K562 (cell line): ENCODE data around the gene ADM. TPM values are rescaled to one million over a fixed set of nuclear protein-coding genes. Genes with fewer than 3 reads are reported as not detected.
A peak's percentile ranks its signal among the peaks of the same experiment; 100 is the strongest.

Experiments used
- ATAC-seq: fragments of 200-7000 bp; cut with Tn5 transposase; 3 replicates; pipeline ENCODE4 v1.9.1; 2020; ENCODE audit warnings: moderate library complexity
- BruUV-seq: library from RNA; stranded (reverse); fragments of 400-500 nt; replicated peaks from 2 replicates; lab custom pipeline; 2021; lab: Mats Ljungman, UMichigan
- CTCF ChIA-PET: fragments of 300-600 bp; formaldehyde crosslinking; extraction: SDS; loops from one replicate; lab custom pipeline; 2021; ENCODE audit warnings: low intra/inter-chr PET ratio; lab: Yijun Ruan, JAX
- POLR2A ChIA-PET: fragments of 300-600, 350-650 bp; sonication (Branson Sonifier 250); formaldehyde crosslinking; extraction: SDS; loops from one replicate; lab custom pipeline; 2021; ENCODE audit warnings: antibody characterized with exemption, inconsistent platforms; lab: Yijun Ruan, JAX
- DNase-seq, 4 experiments: peaks; one replicate each; pipeline versions ENCODE4 v3.0.0 to v3.0.0-alpha.2; 2011 to 2018; ENCODE audit warnings: low spot score in 3 of 4, mixed read lengths in 3 of 4; ENCODE audit errors: extremely low read depth in 1 of 4
- FAIRE-seq: peaks from 2 replicates; lab custom pipeline; 2011; peaks lifted over from hg19 to GRCh38; lab: Jason Lieb, UNC
- H2AFZ ChIP-seq: 2 replicates; pipeline ENCODE4 v1.6.0; 2011; ENCODE audit warnings: low read depth, low read length, control low read depth, inconsistent platforms
- H3K27ac ChIP-seq: fragments of 200-600 bp; 3 replicates; pipeline ENCODE4 v1.8.0; 2011; ENCODE audit warnings: low read depth, mild to moderate bottlenecking, control low read depth, inconsistent platforms, low read length, moderate library complexity, mixed read lengths; ENCODE audit errors: extremely low read depth
- H3K27me3 ChIP-seq, 2 experiments: fragments of 300-600 bp in 1 of 2; 2 replicates in 1 of 2; 3 replicates in 1 of 2; pipeline versions ENCODE4 v1.6.0 to v1.8.0; 2011; ENCODE audit warnings: inconsistent platforms in 2 of 2, low read length in 2 of 2, mild to moderate bottlenecking in 1 of 2, mixed read lengths in 1 of 2, moderate library complexity in 1 of 2; ENCODE audit not compliant: control insufficient read depth in 2 of 2, insufficient read depth in 2 of 2
- H3K36me3 ChIP-seq: fragments of 300-600 bp; 3 replicates; pipeline ENCODE4 v1.8.0; 2011; ENCODE audit warnings: mild to moderate bottlenecking, low read length, inconsistent platforms; ENCODE audit not compliant: control insufficient read depth, insufficient read depth
- H3K4me1 ChIP-seq, 2 experiments: fragments of 200-600 bp in 1 of 2; replicated peaks in 1 of 2; 2 replicates in 1 of 2; 3 replicates in 1 of 2; pipeline versions ENCODE4 v1.5.1 to v1.8.0; 2011; ENCODE audit warnings: inconsistent platforms in 2 of 2, low read length in 2 of 2, mild to moderate bottlenecking in 1 of 2, mixed read lengths in 1 of 2, moderate library complexity in 1 of 2; ENCODE audit not compliant: control insufficient read depth in 2 of 2, insufficient read depth in 2 of 2
- H3K4me2 ChIP-seq: 2 replicates; pipeline ENCODE4 v1.6.1; 2011; ENCODE audit warnings: low read length, control low read depth, inconsistent platforms, mixed read lengths; ENCODE audit not compliant: insufficient read depth
- H3K4me3 ChIP-seq: fragments of 200-600 bp; sonication (generic), shearing (Covaris generic); 2 replicates; pipeline ENCODE4 v1.5.1; 2016; ENCODE audit warnings: control low read depth, inconsistent platforms
- H3K79me2 ChIP-seq: fragments of 200-600 bp; 3 replicates; pipeline ENCODE4 v1.8.0; 2011; ENCODE audit warnings: low read length, inconsistent platforms; ENCODE audit not compliant: control insufficient read depth, insufficient read depth
- H3K9ac ChIP-seq, 2 experiments: 2 replicates each; pipeline versions ENCODE4 v1.6.0 to v1.6.1; 2011; ENCODE audit warnings: low read depth in 2 of 2, low read length in 2 of 2, control low read depth in 1 of 2, inconsistent platforms in 1 of 2, mild to moderate bottlenecking in 1 of 2, mixed read lengths in 1 of 2; ENCODE audit not compliant: insufficient read depth in 1 of 2
- H3K9me1 ChIP-seq: one replicate; pipeline ENCODE4 v1.6.0; 2011; ENCODE audit warnings: inconsistent platforms, mild to moderate bottlenecking, low read length, moderate library complexity; ENCODE audit not compliant: control insufficient read depth, insufficient read depth
- H3K9me3 ChIP-seq: replicated peaks from 2 replicates; pipeline ENCODE4 v1.5.1; 2011; ENCODE audit warnings: low read depth, low read length, inconsistent platforms; ENCODE audit not compliant: control insufficient read depth, insufficient read depth
- H4K20me1 ChIP-seq: replicated peaks from 2 replicates; pipeline ENCODE4 v1.6.1; 2011; ENCODE audit warnings: low read length, inconsistent platforms, mixed read lengths; ENCODE audit not compliant: control insufficient read depth, insufficient read depth
- ATF1 ChIP-seq, 2 experiments: fragments of 450-650 bp in 1 of 2; IDR thresholded peaks; 2 replicates each; pipeline ENCODE4 v1.6.1; 2016; ENCODE audit warnings: missing compliant biosample characterization in 1 of 2, missing genetic modification characterization in 1 of 2
- BACH1 ChIP-seq: fragments of 200-800 bp; sonication (Bioruptor generic); IDR thresholded peaks from 2 replicates; pipeline ENCODE4 v1.6.1; 2016; ENCODE audit warnings: missing genetic modification characterization, missing compliant biosample characterization
- GABPA ChIP-seq: fragments of 200-800 bp; sonication (Bioruptor generic); conservative IDR thresholded peaks from 2 replicates; pipeline ENCODE4 v1.6.1; 2016; ENCODE audit warnings: low read depth, missing genetic modification characterization, missing compliant biosample characterization
- PTBP1 ChIP-seq: fragments of 200-400 bp; formaldehyde crosslinking; IDR thresholded peaks from 2 replicates; pipeline ENCODE4 v1.6.1; 2017; ENCODE audit warnings: low read depth, low read length
- TOE1 ChIP-seq, 2 experiments: fragments of 450-650 bp in 1 of 2; sonication (generic) in 1 of 2; formaldehyde crosslinking in 1 of 2; IDR thresholded peaks; 2 replicates each; pipeline versions ENCODE4 v1.7.1 to v1.8.0; 2016 to 2022; ENCODE audit warnings: borderline replicate concordance in 2 of 2, mild to moderate bottlenecking in 2 of 2, antibody characterized with exemption in 1 of 2, inconsistent platforms in 1 of 2, low read depth in 1 of 2, missing genetic modification reagents in 1 of 2, moderate library complexity in 1 of 2
- ZKSCAN8 ChIP-seq: fragments of 200-800 bp; sonication (Bioruptor generic); IDR thresholded peaks from 2 replicates; pipeline ENCODE4 v1.6.1; 2016; ENCODE audit warnings: missing genetic modification characterization, missing compliant biosample characterization
- ZNF134 ChIP-seq: fragments of 250-450 bp; sonication (Bioruptor Pico); conservative IDR thresholded peaks from 2 replicates; pipeline ENCODE4 v1.4.0; 2020
- WGBS: fragments of 100-300 bp; shearing (Covaris generic); methylation state at CpG from one replicate; pipeline ENCODE4 v1.1.6; 2016; ENCODE audit warnings: low coverage, mixed read lengths; ENCODE audit not compliant: insufficient coverage; ENCODE audit errors: missing lambda C conversion rate; 5-methylcytosine and 5-hydroxymethylcytosine counted together
- in situ Hi-C: fragments of 300-500 bp; cut with MboI; formaldehyde crosslinking; loops from 4 replicates; pipeline ENCODE4 v1.15.0; 2018; ENCODE audit warnings: inconsistent platforms, mixed read lengths
- intact Hi-C: fragments of 100-400 bp; cut with micrococcal nuclease; formaldehyde crosslinking; loops from 2 replicates; pipeline ENCODE4 v1.14.2; 2022
- polyA plus RNA-seq, 8 experiments: library from polyadenylated mRNA; depleted of rRNA in 4 of 8; stranded (reverse) in 5 of 8; unstranded in 3 of 8; fragments of >200 nt; fragmentation: Nextera tagmentation in 2 of 8; fragmentation: Illumina TruSeq in 1 of 8; extraction: Ambion mirVana in 2 of 8; extraction: Trizol in 1 of 8; gene quantifications; 2 replicates each; pipeline versions ENCODE4 v1.2.1 to v1.2.3, GENCODE V29; 2011 to 2014; ENCODE audit warnings: inconsistent platforms in 1 of 8, missing spikeins in 1 of 8
- total RNA-seq, 7 experiments: library from RNA; depleted of rRNA in 6 of 7; stranded (reverse); fragments of >200 nt in 6 of 7; fragmentation: Illumina TruSeq in 2 of 7; extraction: Trizol in 2 of 7; gene quantifications; 2 replicates each; pipeline versions ENCODE4 v1.2.1 to v1.2.3, GENCODE V29; 2011 to 2021; ENCODE audit warnings: low replicate concordance in 1 of 7
- TF ChIP-seq, protein P1 (sequence below): sonication (generic); formaldehyde crosslinking; IDR thresholded peaks from 2 replicates; pipeline ENCODE4 v1.8.0; 2022; ENCODE audit warnings: mild to moderate bottlenecking, missing genetic modification reagents
- TF ChIP-seq, protein P2 (sequence below): fragments of 450-650 bp; IDR thresholded peaks from 2 replicates; pipeline ENCODE4 v1.6.1; 2016; ENCODE audit warnings: borderline replicate concordance
- TF ChIP-seq, protein P3 (sequence below), 2 experiments: fragments of 450-650 bp; IDR thresholded peaks; 2 replicates each; pipeline ENCODE4 v1.6.1; 2016
- TF ChIP-seq, protein P4 (sequence below), 3 experiments: fragments of 200-800 bp in 1 of 3; sonication (Bioruptor generic) in 1 of 3; sonication (generic) in 1 of 3; formaldehyde crosslinking in 1 of 3; IDR thresholded peaks; 2 replicates each; pipeline versions ENCODE4 v1.6.1 to v1.8.0; 2016 to 2022; ENCODE audit warnings: mild to moderate bottlenecking in 2 of 3, missing compliant biosample characterization in 2 of 3, missing genetic modification characterization in 2 of 3, missing genetic modification reagents in 1 of 3

Gene ADM
- total and polyA plus RNA-seq, 9 of the 15 experiments (the other 6 are each of a cell fraction or from before 2014, with no cell fraction given) = 0.23 to 0.49 (median 0.32) TPM; not detected in 6

DNA sequence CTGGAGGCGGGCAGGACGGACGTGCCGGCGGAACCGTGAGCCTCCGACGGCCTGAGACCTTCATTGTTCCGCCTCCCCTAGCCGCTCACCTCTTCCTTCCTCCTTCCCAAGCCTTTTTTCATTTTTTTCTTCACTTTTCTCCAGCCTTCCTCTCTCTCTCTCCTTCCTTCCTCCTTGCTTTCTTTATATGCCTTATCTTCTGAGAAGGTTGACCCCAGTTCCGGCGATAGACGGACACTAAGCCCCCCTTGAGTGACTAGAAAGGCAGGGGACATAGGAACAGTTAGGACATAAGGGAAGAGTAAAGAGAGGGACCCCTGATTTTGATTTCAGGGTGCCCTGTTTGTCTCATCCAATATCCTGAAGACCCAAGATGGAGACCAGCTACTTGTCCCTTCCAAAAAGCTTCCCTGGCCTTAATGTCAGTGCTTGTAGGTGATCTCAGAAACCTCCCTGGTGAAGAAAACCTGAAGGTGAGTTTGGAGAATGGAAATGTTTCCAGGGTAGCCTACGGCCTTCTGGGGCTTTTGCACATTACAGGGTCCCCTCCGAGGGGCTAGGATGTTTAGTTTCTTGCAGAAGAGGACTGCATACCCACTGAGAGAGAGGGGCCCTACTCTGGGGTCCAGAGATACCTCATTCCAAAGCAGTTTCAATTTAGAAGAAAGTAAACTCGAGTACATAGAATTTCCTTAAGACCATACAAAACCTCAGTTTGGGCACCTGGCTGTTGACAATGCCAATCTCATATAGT, 3.5 kb downstream of the ADM start:
- Histone ChIP-seq H3K4me2 (peak overlapping the region; percentile 72), H4K20me1 (0 out of 2 replicates have a peak, but pooled peaks cover 2% of the 10 kb centered on the region), H3K36me3 (no peaks in the 10 kb centered on the region), H3K4me3 (peak overlapping the region; percentile 32; the same call in 1 of the 2 replicates), H3K9me3 (no peaks in the 10 kb centered on the region), H3K27me3 (peaks cover 8 to 12% of the 10 kb centered on the region in 2 experiments), H3K79me2 (no peaks in the 10 kb centered on the region), H3K27ac (no peak overlapping the region), H3K9me1 (no peaks in the 10 kb centered on the region), H2AFZ (peak overlapping the region; percentile 90), H3K9ac (peak overlapping the region; percentile 27 to 79; a peak in 3 of 4 replicates), H3K4me1 (peaks cover 23 to 42% of the 10 kb centered on the region in 2 experiments)
- ChIA-PET CTCF (interaction anchor here (1.1 to 1.7 kb wide), 3 partner anchors 14 to 551 kb away, joined by 3 to 6 read pairs (median 4); no protein-coding TSS in a partner anchor), POLR2A (interaction anchor here (0.6 to 1.5 kb wide), 6 partner anchors 10 to 568 kb away, joined by 3 to 4 read pairs (median 4); no protein-coding TSS in a partner anchor)
- in situ Hi-C loops = loop anchor here (25.0 kb wide), 1 partner anchor 446 kb away; no protein-coding TSS in a partner anchor
- no peak for ATAC-seq
- DNase-seq = no peak
- peak; percentile 72 for FAIRE-seq
- 11% methylated on average over 15 of the region's 16 CpGs for WGBS
- no TSS peak for BruUV-seq
- intact Hi-C loops = loop anchor here (1.0 to 5.0 kb wide), 5 partner anchors 58 to 696 kb away; no protein-coding TSS in a partner anchor
- TF ChIP-seq, protein P1, sequence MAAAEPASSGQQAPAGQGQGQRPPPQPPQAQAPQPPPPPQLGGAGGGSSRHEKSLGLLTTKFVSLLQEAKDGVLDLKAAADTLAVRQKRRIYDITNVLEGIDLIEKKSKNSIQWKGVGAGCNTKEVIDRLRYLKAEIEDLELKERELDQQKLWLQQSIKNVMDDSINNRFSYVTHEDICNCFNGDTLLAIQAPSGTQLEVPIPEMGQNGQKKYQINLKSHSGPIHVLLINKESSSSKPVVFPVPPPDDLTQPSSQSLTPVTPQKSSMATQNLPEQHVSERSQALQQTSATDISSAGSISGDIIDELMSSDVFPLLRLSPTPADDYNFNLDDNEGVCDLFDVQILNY (CRISPR knock-in tag) = no peak
- no peak for TF ChIP-seq ZNF134 (CRISPR knock-in tag)
- TF ChIP-seq, protein P2, sequence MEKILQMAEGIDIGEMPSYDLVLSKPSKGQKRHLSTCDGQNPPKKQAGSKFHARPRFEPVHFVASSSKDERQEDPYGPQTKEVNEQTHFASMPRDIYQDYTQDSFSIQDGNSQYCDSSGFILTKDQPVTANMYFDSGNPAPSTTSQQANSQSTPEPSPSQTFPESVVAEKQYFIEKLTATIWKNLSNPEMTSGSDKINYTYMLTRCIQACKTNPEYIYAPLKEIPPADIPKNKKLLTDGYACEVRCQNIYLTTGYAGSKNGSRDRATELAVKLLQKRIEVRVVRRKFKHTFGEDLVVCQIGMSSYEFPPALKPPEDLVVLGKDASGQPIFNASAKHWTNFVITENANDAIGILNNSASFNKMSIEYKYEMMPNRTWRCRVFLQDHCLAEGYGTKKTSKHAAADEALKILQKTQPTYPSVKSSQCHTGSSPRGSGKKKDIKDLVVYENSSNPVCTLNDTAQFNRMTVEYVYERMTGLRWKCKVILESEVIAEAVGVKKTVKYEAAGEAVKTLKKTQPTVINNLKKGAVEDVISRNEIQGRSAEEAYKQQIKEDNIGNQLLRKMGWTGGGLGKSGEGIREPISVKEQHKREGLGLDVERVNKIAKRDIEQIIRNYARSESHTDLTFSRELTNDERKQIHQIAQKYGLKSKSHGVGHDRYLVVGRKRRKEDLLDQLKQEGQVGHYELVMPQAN = 0 out of 2 replicates have a peak, but pooled peaks have one; percentile 9
- peak; percentile 12; the same call in 1 of the 2 replicates for TF ChIP-seq BACH1
- TF ChIP-seq ZKSCAN8 (CRISPR knock-in tag) = no peak
- 0 out of 2 replicates have a peak, but pooled peaks have one; percentile 7 for TF ChIP-seq PTBP1
- TF ChIP-seq, protein P3, sequence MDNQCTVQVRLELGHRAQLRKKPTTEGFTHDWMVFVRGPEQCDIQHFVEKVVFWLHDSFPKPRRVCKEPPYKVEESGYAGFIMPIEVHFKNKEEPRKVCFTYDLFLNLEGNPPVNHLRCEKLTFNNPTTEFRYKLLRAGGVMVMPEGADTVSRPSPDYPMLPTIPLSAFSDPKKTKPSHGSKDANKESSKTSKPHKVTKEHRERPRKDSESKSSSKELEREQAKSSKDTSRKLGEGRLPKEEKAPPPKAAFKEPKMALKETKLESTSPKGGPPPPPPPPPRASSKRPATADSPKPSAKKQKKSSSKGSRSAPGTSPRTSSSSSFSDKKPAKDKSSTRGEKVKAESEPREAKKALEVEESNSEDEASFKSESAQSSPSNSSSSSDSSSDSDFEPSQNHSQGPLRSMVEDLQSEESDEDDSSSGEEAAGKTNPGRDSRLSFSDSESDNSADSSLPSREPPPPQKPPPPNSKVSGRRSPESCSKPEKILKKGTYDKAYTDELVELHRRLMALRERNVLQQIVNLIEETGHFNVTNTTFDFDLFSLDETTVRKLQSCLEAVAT (IDR thresholded peaks at IDR 0.05) = peak in 1 of 2 experiments; percentile 9; a peak in 1 of 4 replicates
- no peak for TF ChIP-seq GABPA (tag)
- TF ChIP-seq TOE1 (IDR thresholded peaks at IDR 0.05; ENCODE audit: borderline replicate concordance) = peak; percentile 42; the same call in 1 of the 2 replicates
- no peak for TF ChIP-seq TOE1 (CRISPR knock-in tag; IDR thresholded peaks at IDR 0.05; ENCODE audit: borderline replicate concordance, low read depth)
- no peak for TF ChIP-seq ATF1 (CRISPR knock-in tag; IDR thresholded peaks at IDR 0.05)
- 0 out of 2 replicates have a peak, but pooled peaks have one; percentile 33 for TF ChIP-seq ATF1 (tag; IDR thresholded peaks at IDR 0.05)
- TF ChIP-seq, protein P4, sequence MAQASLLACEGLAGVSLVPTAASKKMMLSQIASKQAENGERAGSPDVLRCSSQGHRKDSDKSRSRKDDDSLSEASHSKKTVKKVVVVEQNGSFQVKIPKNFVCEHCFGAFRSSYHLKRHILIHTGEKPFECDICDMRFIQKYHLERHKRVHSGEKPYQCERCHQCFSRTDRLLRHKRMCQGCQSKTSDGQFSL (CRISPR knock-in tag; IDR thresholded peaks at IDR 0.05) = no peak
- TF ChIP-seq, protein P4 (tag; IDR thresholded peaks at IDR 0.05) = 0 out of 4 replicates have a peak, but pooled peaks of 1 of the 2 experiments have one; percentile 0
